ENCODE data around the gene DIP2A. TPM values are rescaled to one million over a fixed set of nuclear protein-coding genes. Genes with fewer than 3 reads are reported as not detected.

The DIP2A gene
- total RNA-seq, 2 experiments from 2014 or later: 61.2 to 66.1 TPM

- H3K36me3 ChIP-seq (ENCODE audit: insufficient read depth, low read length): peaks cover 44% of the 10 kb centered on the region
- ChIA-PET POLR2A (interaction anchor here (0.7 to 2.2 kb wide), 11 partner anchors 12 to 114 kb away, joined by 3 to 31 read pairs (median 7); partner anchors contain the start of gene PRMT2), CTCF (interaction anchor here (1.2 to 1.8 kb wide), 2 partner anchors 106 to 108 kb away, joined by 3 to 5 read pairs; no protein-coding TSS in a partner anchor)
- H3K9me3 ChIP-seq (ENCODE audit: control insufficient read depth in 1 of 2, insufficient read depth in 1 of 2, low read length in 2 of 2): no peaks in the 10 kb centered on the region
- intact Hi-C loops (cut with DNase I, micrococcal nuclease): loop anchor here in 1 of 2 experiments (1.0 kb wide), 1 partner anchor 107 kb away; no protein-coding TSS in a partner anchor
- TF ChIP-seq, protein P1, sequence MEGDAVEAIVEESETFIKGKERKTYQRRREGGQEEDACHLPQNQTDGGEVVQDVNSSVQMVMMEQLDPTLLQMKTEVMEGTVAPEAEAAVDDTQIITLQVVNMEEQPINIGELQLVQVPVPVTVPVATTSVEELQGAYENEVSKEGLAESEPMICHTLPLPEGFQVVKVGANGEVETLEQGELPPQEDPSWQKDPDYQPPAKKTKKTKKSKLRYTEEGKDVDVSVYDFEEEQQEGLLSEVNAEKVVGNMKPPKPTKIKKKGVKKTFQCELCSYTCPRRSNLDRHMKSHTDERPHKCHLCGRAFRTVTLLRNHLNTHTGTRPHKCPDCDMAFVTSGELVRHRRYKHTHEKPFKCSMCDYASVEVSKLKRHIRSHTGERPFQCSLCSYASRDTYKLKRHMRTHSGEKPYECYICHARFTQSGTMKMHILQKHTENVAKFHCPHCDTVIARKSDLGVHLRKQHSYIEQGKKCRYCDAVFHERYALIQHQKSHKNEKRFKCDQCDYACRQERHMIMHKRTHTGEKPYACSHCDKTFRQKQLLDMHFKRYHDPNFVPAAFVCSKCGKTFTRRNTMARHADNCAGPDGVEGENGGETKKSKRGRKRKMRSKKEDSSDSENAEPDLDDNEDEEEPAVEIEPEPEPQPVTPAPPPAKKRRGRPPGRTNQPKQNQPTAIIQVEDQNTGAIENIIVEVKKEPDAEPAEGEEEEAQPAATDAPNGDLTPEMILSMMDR (IDR thresholded peaks at IDR 0.05): peak; percentile 29
- Mint-ChIP-seq H3K27me3 (no peaks in the 10 kb centered on the region), H3K4me3 (peak overlapping the region; percentile 67), H3K36me3 (ENCODE audit: low read depth) (peaks cover 86% of the 10 kb centered on the region), H3K27ac (peak overlapping the region; percentile 81), H3K9me3 (no peaks in the 10 kb centered on the region), H3K4me1 (ENCODE audit: low read depth) (peaks cover 54% of the 10 kb centered on the region)
- peaks cover 5% of the 10 kb centered on the region for H3K4me1 ChIP-seq (ENCODE audit: insufficient read depth, low read length)
- ATAC-seq (ENCODE audit: poor library complexity): peak; percentile 86
- H3K4me3 ChIP-seq (ENCODE audit: low read length): no peak overlapping the region
- no peak overlapping the region for H3K27ac ChIP-seq (ENCODE audit: low read depth in 1 of 2, low read length in 2 of 2)
- DNase-seq: peak in 10 of 14 experiments; percentile 9 to 62 (median 34)
- H3K27me3 ChIP-seq (ENCODE audit: control insufficient read depth in 1 of 2, insufficient read depth in 2 of 2, low read length in 2 of 2): no peaks in the 10 kb centered on the region
Measured at GRCh38 chr21:46532080-46532479, 73.4 kb downstream of the DIP2A start.

GRCh38 chr21:46537026-46537425 lies 78.3 kb downstream of the DIP2A start:
- Mint-ChIP-seq H3K4me1 (ENCODE audit: low read depth) (peaks cover 52% of the 10 kb centered on the region), H3K27me3 (no peaks in the 10 kb centered on the region), H3K36me3 (ENCODE audit: low read depth) (peaks cover 94% of the 10 kb centered on the region), H3K4me3 (no peak overlapping the region), H3K27ac (peak overlapping the region; percentile 82), H3K9me3 (no peaks in the 10 kb centered on the region)
- DNase-seq (no peak), ATAC-seq (ENCODE audit: poor library complexity) (no peak)
- Histone ChIP-seq H3K4me1 (ENCODE audit: insufficient read depth, low read length) (peaks cover 3% of the 10 kb centered on the region), H3K9me3 (ENCODE audit: control insufficient read depth in 1 of 2, insufficient read depth in 1 of 2, low read length in 2 of 2) (no peaks in the 10 kb centered on the region), H3K36me3 (ENCODE audit: insufficient read depth, low read length) (peaks cover 81% of the 10 kb centered on the region), H3K4me3 (ENCODE audit: low read length) (no peak overlapping the region), H3K27ac (ENCODE audit: low read depth in 1 of 2, low read length in 2 of 2) (no peak overlapping the region), H3K27me3 (ENCODE audit: control insufficient read depth in 1 of 2, insufficient read depth in 2 of 2, low read length in 2 of 2) (no peaks in the 10 kb centered on the region)
- ChIA-PET CTCF (no interaction called here), POLR2A (interaction anchor here (1.5 kb wide), 1 partner anchor 99 kb away, joined by 5 read pairs; the partner anchor contains the start of gene PRMT2)
- TF ChIP-seq, protein P1 (IDR thresholded peaks at IDR 0.05): no peak
- intact Hi-C loops (cut with DNase I, micrococcal nuclease): no loop called here

DNA sequence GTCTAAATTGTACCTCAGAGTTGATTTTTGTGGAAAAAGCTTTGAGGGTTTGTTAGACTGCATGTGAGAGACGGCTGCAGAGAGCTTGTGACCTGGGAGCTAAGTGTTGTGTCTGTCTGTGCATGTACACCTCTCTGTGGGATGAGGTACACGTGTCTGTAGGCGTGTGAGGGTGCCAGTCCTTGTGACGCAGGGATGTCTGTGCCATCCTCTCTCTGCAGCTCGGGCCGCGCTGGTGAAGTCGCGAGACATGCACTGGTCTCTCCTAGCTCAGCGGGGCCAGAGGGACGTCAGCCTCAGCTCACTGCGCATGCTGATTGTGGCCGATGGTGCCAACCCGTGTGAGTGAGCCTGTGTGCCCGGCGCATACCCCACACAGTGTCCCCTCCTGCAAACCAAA lies 79.6 kb downstream of the DIP2A start:
- no peak overlapping the region for H3K27ac ChIP-seq (ENCODE audit: low read depth in 1 of 2, low read length in 2 of 2)
- peaks cover under 1% of the 10 kb centered on the region for H3K4me1 ChIP-seq (ENCODE audit: insufficient read depth, low read length)
- no peaks in the 10 kb centered on the region for H3K9me3 Mint-ChIP-seq
- H3K27me3 ChIP-seq (ENCODE audit: control insufficient read depth in 1 of 2, insufficient read depth in 2 of 2, low read length in 2 of 2): no peaks in the 10 kb centered on the region
- H3K36me3 Mint-ChIP-seq (ENCODE audit: low read depth): peaks cover 94% of the 10 kb centered on the region
- peaks cover 88% of the 10 kb centered on the region for H3K36me3 ChIP-seq (ENCODE audit: insufficient read depth, low read length)
- intact Hi-C loops (cut with DNase I, micrococcal nuclease): no loop called here
- H3K27me3 Mint-ChIP-seq: no peaks in the 10 kb centered on the region
- no peak overlapping the region for H3K4me3 Mint-ChIP-seq
- H3K4me3 ChIP-seq (ENCODE audit: low read length): no peak overlapping the region
- H3K9me3 ChIP-seq (ENCODE audit: control insufficient read depth in 1 of 2, insufficient read depth in 1 of 2, low read length in 2 of 2): no peaks in the 10 kb centered on the region
- DNase-seq (no peak), ATAC-seq (ENCODE audit: poor library complexity) (no peak)
- H3K27ac Mint-ChIP-seq: peak overlapping the region; percentile 82
- ChIA-PET POLR2A (interaction anchor here (0.7 to 1.5 kb wide), 3 partner anchors 9 to 97 kb away, joined by 4 to 5 read pairs (median 5); partner anchors contain the start of gene PRMT2), CTCF (no interaction called here)
- TF ChIP-seq, protein P1 (IDR thresholded peaks at IDR 0.05): no peak
- H3K4me1 Mint-ChIP-seq (ENCODE audit: low read depth): peaks cover 44% of the 10 kb centered on the region
